Upper lobe of left lung (tissue), 4 donors: ENCODE results near the gene RBKS.

Experiments used
- CTCF ChIP-seq, 6 experiments: fragments of 450-650 bp in 4 of 6; fragments of 200-600 bp in 2 of 6; sonication (generic) in 2 of 6; IDR thresholded peaks; one replicate each; pipeline ENCODE4 v1.5.1; 2016 to 2019; ENCODE audit warnings: antibody characterized with exemption in 6 of 6
- EP300 ChIP-seq, 4 donors: sonication (generic); formaldehyde crosslinking; IDR thresholded peaks; one replicate each; pipeline ENCODE4 v1.5.1; 2017; ENCODE audit warnings: antibody characterized with exemption in 4 of 4, control low read depth in 2 of 4
- POLR2A ChIP-seq, 4 donors: fragments of 450-650 bp; IDR thresholded peaks; one replicate each; pipeline ENCODE4 v1.5.1; 2016 to 2017; ENCODE audit warnings: antibody characterized with exemption in 4 of 4, mild to moderate bottlenecking in 2 of 4
- POLR2AphosphoS5 ChIP-seq, 2 donors: sonication (generic); formaldehyde crosslinking; IDR thresholded peaks; one replicate each; pipeline ENCODE4 v1.5.1; 2017; ENCODE audit warnings: antibody characterized with exemption in 2 of 2

- TF ChIP-seq CTCF (IDR thresholded peaks at IDR 0.05) (no peak), POLR2A (IDR thresholded peaks at IDR 0.05) (no peak), POLR2AphosphoS5 (IDR thresholded peaks at IDR 0.05) (no peak), EP300 (IDR thresholded peaks at IDR 0.05) (no peak)
These were observed 17.1 kb downstream of the RBKS start for GRCh38 chr2:27873091-27873490.
